22Rv1 (cell line): ENCODE results near the gene ETV1.

ENCODE experiments used
- ZFX ChIP-seq: fragments of 450-650 bp; IDR thresholded peaks from 2 replicates; pipeline ENCODE4 v1.6.1; 2017; ENCODE audit warnings: antibody characterized with exemption, borderline replicate concordance
- TF ChIP-seq, protein P1 (sequence below): fragments of 450-650 bp; IDR thresholded peaks from 2 replicates; pipeline ENCODE4 v1.5.1; 2017; ENCODE audit warnings: mild to moderate bottlenecking

- TF ChIP-seq, protein P1, sequence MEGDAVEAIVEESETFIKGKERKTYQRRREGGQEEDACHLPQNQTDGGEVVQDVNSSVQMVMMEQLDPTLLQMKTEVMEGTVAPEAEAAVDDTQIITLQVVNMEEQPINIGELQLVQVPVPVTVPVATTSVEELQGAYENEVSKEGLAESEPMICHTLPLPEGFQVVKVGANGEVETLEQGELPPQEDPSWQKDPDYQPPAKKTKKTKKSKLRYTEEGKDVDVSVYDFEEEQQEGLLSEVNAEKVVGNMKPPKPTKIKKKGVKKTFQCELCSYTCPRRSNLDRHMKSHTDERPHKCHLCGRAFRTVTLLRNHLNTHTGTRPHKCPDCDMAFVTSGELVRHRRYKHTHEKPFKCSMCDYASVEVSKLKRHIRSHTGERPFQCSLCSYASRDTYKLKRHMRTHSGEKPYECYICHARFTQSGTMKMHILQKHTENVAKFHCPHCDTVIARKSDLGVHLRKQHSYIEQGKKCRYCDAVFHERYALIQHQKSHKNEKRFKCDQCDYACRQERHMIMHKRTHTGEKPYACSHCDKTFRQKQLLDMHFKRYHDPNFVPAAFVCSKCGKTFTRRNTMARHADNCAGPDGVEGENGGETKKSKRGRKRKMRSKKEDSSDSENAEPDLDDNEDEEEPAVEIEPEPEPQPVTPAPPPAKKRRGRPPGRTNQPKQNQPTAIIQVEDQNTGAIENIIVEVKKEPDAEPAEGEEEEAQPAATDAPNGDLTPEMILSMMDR: no peak
- no peak for TF ChIP-seq ZFX
Measured at GRCh38 chr7:13894954-13895353, 94.5 kb downstream of the ETV1 start.
